Measurements from ENCODE around the gene AMBP. TPM values are rescaled to one million over a fixed set of nuclear protein-coding genes. Genes with fewer than 3 reads are reported as not detected.
A peak's percentile ranks its signal among the peaks of the same experiment; 100 is the strongest.

Gene AMBP
- total and polyA plus RNA-seq, 2 of the 13 experiments (the other 11 are each of a cell fraction or from before 2014, with no cell fraction given), result 1,510 to 2,580 TPM

DNA sequence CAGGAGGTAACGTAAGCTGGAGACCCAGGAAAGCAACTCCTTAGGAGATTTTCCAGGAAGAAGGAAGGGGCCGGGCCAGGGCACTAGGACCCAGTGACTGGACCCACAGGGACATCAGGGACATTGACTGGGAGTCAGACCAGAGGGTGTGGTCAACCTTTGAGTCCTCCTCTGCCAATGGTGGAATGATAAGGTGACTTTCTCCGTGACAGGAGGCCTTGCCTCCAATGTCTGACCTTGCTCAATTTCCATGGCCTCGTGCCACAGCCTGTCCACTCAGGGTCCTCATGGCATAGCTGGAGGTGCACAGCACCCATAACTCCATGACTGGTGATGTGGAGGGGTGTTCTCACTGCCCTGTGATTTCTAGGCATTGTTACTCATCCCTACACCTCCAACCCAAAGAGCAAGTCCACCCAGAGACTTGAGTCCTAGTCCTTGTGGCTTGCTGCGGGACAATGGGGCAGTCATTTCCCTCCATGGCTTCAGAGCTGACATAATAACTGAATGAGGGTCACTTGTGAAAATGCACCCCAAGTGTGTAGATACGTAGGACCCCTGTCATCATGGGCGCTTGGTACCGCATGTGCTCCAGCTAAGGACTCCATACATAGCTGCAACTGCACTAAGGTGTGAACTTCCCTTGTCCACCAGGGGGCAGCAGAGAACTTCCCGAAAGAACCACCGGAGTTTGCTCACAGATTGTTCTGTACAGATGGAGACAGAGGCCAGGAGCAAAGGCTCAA lies 4.1 kb upstream of the AMBP start (continued):
- TF ChIP-seq KDM4B (CRISPR knock-in tag; IDR thresholded peaks at IDR 0.05) (0 out of 2 replicates have a peak, but pooled peaks have one; percentile 60), MXI1 (IDR thresholded peaks at IDR 0.05; ENCODE audit: borderline replicate concordance, low read depth, low read length) (peak; percentile 53; the same call in 1 of the 3 replicates), ZNF644 (CRISPR knock-in tag; IDR thresholded peaks at IDR 0.05; ENCODE audit: low read depth) (peak; percentile 91), ZNF761 (CRISPR knock-in tag; conservative IDR thresholded peaks at IDR 0.05) (0 out of 2 replicates have a peak, but pooled peaks have one; percentile 38), TBX2 (CRISPR knock-in tag; IDR thresholded peaks at IDR 0.05; ENCODE audit: borderline replicate concordance) (peak; percentile 73; the same call in 1 of the 2 replicates), ZNF382 (CRISPR knock-in tag; IDR thresholded peaks at IDR 0.05; ENCODE audit: borderline replicate concordance) (no peak), SALL2 (CRISPR knock-in tag; IDR thresholded peaks at IDR 0.05) (peak; percentile 58; the same call in 1 of the 2 replicates), U2AF2 (IDR thresholded peaks at IDR 0.05; ENCODE audit: low read depth, low read length) (no peak), ZNF451 (CRISPR knock-in tag; IDR thresholded peaks at IDR 0.05) (0 out of 2 replicates have a peak, but pooled peaks have one; percentile 14), KDM1A (CRISPR knock-in tag; IDR thresholded peaks at IDR 0.05) (no peak), ZSCAN9 (CRISPR knock-in tag; IDR thresholded peaks at IDR 0.05; ENCODE audit: borderline replicate concordance) (peak; percentile 19; the same call in 1 of the 2 replicates)
- TF ChIP-seq, protein P1, sequence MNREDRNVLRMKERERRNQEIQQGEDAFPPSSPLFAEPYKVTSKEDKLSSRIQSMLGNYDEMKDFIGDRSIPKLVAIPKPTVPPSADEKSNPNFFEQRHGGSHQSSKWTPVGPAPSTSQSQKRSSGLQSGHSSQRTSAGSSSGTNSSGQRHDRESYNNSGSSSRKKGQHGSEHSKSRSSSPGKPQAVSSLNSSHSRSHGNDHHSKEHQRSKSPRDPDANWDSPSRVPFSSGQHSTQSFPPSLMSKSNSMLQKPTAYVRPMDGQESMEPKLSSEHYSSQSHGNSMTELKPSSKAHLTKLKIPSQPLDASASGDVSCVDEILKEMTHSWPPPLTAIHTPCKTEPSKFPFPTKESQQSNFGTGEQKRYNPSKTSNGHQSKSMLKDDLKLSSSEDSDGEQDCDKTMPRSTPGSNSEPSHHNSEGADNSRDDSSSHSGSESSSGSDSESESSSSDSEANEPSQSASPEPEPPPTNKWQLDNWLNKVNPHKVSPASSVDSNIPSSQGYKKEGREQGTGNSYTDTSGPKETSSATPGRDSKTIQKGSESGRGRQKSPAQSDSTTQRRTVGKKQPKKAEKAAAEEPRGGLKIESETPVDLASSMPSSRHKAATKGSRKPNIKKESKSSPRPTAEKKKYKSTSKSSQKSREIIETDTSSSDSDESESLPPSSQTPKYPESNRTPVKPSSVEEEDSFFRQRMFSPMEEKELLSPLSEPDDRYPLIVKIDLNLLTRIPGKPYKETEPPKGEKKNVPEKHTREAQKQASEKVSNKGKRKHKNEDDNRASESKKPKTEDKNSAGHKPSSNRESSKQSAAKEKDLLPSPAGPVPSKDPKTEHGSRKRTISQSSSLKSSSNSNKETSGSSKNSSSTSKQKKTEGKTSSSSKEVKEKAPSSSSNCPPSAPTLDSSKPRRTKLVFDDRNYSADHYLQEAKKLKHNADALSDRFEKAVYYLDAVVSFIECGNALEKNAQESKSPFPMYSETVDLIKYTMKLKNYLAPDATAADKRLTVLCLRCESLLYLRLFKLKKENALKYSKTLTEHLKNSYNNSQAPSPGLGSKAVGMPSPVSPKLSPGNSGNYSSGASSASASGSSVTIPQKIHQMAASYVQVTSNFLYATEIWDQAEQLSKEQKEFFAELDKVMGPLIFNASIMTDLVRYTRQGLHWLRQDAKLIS (CRISPR knock-in tag; IDR thresholded peaks at IDR 0.05), result peak; percentile 81; the same call in 1 of the 2 replicates
- TF ChIP-seq, protein P2, sequence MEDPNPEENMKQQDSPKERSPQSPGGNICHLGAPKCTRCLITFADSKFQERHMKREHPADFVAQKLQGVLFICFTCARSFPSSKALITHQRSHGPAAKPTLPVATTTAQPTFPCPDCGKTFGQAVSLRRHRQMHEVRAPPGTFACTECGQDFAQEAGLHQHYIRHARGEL (CRISPR knock-in tag; IDR thresholded peaks at IDR 0.05), result no peak
- TF ChIP-seq, protein P3, sequence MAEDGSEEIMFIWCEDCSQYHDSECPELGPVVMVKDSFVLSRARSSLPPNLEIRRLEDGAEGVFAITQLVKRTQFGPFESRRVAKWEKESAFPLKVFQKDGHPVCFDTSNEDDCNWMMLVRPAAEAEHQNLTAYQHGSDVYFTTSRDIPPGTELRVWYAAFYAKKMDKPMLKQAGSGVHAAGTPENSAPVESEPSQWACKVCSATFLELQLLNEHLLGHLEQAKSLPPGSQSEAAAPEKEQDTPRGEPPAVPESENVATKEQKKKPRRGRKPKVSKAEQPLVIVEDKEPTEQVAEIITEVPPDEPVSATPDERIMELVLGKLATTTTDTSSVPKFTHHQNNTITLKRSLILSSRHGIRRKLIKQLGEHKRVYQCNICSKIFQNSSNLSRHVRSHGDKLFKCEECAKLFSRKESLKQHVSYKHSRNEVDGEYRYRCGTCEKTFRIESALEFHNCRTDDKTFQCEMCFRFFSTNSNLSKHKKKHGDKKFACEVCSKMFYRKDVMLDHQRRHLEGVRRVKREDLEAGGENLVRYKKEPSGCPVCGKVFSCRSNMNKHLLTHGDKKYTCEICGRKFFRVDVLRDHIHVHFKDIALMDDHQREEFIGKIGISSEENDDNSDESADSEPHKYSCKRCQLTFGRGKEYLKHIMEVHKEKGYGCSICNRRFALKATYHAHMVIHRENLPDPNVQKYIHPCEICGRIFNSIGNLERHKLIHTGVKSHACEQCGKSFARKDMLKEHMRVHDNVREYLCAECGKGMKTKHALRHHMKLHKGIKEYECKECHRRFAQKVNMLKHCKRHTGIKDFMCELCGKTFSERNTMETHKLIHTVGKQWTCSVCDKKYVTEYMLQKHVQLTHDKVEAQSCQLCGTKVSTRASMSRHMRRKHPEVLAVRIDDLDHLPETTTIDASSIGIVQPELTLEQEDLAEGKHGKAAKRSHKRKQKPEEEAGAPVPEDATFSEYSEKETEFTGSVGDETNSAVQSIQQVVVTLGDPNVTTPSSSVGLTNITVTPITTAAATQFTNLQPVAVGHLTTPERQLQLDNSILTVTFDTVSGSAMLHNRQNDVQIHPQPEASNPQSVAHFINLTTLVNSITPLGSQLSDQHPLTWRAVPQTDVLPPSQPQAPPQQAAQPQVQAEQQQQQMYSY (CRISPR knock-in tag; IDR thresholded peaks at IDR 0.05), result no peak
- TF ChIP-seq, protein P4, sequence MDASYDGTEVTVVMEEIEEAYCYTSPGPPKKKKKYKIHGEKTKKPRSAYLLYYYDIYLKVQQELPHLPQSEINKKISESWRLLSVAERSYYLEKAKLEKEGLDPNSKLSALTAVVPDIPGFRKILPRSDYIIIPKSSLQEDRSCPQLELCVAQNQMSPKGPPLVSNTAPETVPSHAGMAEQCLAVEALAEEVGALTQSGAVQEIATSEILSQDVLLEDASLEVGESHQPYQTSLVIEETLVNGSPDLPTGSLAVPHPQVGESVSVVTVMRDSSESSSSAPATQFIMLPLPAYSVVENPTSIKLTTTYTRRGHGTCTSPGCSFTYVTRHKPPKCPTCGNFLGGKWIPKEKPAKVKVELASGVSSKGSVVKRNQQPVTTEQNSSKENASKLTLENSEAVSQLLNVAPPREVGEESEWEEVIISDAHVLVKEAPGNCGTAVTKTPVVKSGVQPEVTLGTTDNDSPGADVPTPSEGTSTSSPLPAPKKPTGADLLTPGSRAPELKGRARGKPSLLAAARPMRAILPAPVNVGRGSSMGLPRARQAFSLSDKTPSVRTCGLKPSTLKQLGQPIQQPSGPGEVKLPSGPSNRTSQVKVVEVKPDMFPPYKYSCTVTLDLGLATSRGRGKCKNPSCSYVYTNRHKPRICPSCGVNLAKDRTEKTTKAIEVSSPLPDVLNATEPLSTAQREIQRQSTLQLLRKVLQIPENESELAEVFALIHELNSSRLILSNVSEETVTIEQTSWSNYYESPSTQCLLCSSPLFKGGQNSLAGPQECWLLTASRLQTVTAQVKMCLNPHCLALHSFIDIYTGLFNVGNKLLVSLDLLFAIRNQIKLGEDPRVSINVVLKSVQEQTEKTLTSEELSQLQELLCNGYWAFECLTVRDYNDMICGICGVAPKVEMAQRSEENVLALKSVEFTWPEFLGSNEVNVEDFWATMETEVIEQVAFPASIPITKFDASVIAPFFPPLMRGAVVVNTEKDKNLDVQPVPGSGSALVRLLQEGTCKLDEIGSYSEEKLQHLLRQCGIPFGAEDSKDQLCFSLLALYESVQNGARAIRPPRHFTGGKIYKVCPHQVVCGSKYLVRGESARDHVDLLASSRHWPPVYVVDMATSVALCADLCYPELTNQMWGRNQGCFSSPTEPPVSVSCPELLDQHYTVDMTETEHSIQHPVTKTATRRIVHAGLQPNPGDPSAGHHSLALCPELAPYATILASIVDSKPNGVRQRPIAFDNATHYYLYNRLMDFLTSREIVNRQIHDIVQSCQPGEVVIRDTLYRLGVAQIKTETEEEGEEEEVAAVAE (CRISPR knock-in tag; IDR thresholded peaks at IDR 0.05; ENCODE audit: borderline replicate concordance), result peak; percentile 77; the same call in 1 of the 2 replicates
